ENCODE data around the gene ACE.

ACE gene

GRCh38 chr17:63474586-63475460 is 2.0 kb upstream of the ACE start:
- Histone ChIP-seq H3K4me1 (peaks cover 15% of the 10 kb centered on the region), H3K4me3 (no peak overlapping the region), H3K36me3 (replicated peaks) (no peaks in the 10 kb centered on the region), H3K9me3 (no peaks in the 10 kb centered on the region), H3K27me3 (ENCODE audit: low read depth) (no peaks in the 10 kb centered on the region)
- in situ Hi-C loops (cut with MboI; ENCODE audit: low sequenced_read_pairs), result loop anchor here (5.0 kb wide), 1 partner anchor 53 kb away; no protein-coding TSS in a partner anchor
- no peak for DNase-seq (ENCODE audit: low spot score in 2 of 2)

DNA sequence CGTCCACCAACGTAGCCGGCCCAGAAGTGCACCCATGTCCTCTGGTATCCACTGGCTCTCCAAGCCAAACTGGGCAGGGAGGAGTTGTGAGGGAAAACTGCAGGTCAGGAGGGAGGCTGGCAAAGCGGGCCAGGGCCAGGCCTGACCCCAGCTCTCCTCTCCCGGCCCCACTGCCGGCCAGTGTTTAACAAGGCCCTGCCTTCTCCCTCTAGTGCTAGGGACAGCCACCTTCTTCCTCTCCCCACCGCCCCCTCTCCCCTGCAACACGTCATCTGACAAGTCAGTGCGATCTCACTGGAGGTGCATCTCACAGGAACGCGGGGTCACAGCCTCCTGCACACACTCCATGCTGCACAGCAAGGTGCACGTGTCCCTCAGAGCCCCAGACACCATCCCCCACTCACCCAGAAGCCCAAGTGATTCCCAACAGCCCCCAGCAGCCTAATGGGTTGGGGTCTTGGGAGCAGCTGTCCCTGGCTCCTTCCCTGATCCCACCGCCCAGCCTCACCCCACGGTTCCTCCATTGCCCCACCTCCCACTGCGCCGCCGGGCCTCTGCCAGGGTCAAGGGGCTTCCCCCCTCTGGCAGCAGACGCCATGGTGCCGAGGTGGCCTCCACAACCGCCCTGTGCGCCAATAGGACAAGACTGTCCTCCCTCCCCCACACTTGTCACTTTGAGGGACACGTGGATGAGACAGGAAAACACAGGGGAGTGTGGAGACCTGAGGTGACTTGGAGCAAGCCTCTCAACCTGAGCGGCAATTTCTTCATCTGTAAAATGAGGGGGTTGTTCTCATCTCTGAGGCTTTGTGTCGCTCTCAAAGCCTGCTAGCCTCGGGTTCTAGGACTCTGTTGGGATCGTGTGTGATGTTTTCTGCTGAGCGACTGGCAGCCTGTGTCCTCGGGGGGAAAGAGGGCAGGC is 1.1 kb upstream of the ACE start:
- Histone ChIP-seq H3K9me3 (no peaks in the 10 kb centered on the region), H3K36me3 (replicated peaks) (no peaks in the 10 kb centered on the region), H3K4me3 (peak overlapping the region; percentile 32), H3K4me1 (peaks cover 15% of the 10 kb centered on the region), H3K27me3 (ENCODE audit: low read depth) (no peaks in the 10 kb centered on the region)
- in situ Hi-C loops (cut with MboI; ENCODE audit: low sequenced_read_pairs), result loop anchor here (5.0 kb wide), 1 partner anchor 53 kb away; no protein-coding TSS in a partner anchor
- DNase-seq (ENCODE audit: low spot score in 2 of 2), result no peak

GRCh38 chr17:63476459-63476853 is 405 bp upstream of the ACE start:
- in situ Hi-C loops (cut with MboI; ENCODE audit: low sequenced_read_pairs), result loop anchor here (5.0 kb wide), 1 partner anchor 54 kb away; no protein-coding TSS in a partner anchor
- Histone ChIP-seq H3K4me3 (peak overlapping the region; percentile 32), H3K36me3 (replicated peaks) (no peaks in the 10 kb centered on the region), H3K4me1 (peaks cover 15% of the 10 kb centered on the region), H3K27me3 (ENCODE audit: low read depth) (no peaks in the 10 kb centered on the region), H3K9me3 (no peaks in the 10 kb centered on the region)
- DNase-seq (ENCODE audit: low spot score in 2 of 2), result peak; percentile 8 to 69

DNA sequence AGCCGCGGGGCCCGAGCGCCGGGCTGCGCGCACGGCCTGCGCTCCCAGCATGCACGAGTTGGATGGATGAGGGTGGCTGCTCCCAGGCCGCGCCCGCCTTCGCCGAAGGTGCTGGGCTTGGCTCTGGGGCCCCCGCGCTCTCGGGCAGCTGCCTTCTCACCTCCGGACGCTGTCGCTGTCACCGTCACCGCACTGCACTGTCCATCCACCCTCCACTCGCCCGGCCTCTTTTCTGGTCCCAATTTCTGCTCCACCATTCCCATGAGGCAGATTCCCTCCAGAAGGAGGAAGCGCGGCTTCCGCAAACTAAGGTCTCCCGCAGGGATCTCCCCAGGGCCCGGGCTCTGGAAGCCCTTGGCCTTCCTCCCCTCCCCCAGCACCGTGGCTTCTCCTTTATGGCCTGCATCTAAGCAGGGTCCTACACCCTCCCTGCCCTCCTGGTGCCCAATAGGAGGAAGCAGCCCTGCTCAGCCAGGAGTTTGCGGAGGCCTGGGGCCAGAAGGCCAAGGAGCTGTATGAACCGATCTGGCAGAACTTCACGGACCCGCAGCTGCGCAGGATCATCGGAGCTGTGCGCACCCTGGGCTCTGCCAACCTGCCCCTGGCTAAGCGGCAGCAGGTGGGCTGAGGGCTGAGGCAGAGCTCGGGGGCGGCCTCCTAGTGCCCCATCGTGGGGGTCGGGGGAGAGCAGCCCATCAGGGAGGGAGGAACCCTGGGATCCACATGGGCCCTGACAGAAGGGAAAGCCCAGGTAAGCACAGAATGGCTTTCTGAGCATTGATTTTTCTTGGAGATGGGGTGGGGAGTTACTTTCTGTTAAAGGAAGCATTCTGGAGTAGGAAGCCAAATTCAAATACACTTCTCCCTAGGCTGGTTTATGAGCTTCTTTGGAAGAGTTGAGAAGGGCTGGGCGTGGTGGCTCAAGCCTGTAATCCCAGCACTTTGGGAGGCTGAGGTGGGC is 899 bp downstream of the ACE start:
- no peaks in the 10 kb centered on the region for H3K27me3 ChIP-seq (ENCODE audit: low read depth)
- DNase-seq (ENCODE audit: low spot score in 2 of 2), result no peak
- no peaks in the 10 kb centered on the region for H3K36me3 ChIP-seq (replicated peaks)
- H3K4me1 ChIP-seq, result peaks cover 15% of the 10 kb centered on the region
- in situ Hi-C loops (cut with MboI; ENCODE audit: low sequenced_read_pairs), result loop anchor here (5.0 kb wide), 1 partner anchor 55 kb away; no protein-coding TSS in a partner anchor
- H3K4me3 ChIP-seq, result peak overlapping the region; percentile 32
- H3K9me3 ChIP-seq, result no peaks in the 10 kb centered on the region

- Histone ChIP-seq H3K4me1 (peaks cover 15% of the 10 kb centered on the region), H3K27me3 (ENCODE audit: low read depth) (no peaks in the 10 kb centered on the region), H3K9me3 (no peaks in the 10 kb centered on the region), H3K36me3 (replicated peaks) (no peaks in the 10 kb centered on the region), H3K4me3 (no peak overlapping the region)
- in situ Hi-C loops (cut with MboI; ENCODE audit: low sequenced_read_pairs), result loop anchor here (5.0 kb wide), 1 partner anchor 57 kb away; no protein-coding TSS in a partner anchor
- peak; percentile 84 to 92 for DNase-seq (ENCODE audit: low spot score in 2 of 2)
These were observed 2.1 kb downstream of the ACE start for GRCh38 chr17:63478814-63479494.

GRCh38 chr17:63479495-63480184 is 2.8 kb downstream of the ACE start:
- H3K9me3 ChIP-seq, result no peaks in the 10 kb centered on the region
- H3K4me1 ChIP-seq, result peaks cover 15% of the 10 kb centered on the region
- no peak overlapping the region for H3K4me3 ChIP-seq
- H3K36me3 ChIP-seq (replicated peaks), result no peaks in the 10 kb centered on the region
- H3K27me3 ChIP-seq (ENCODE audit: low read depth), result no peaks in the 10 kb centered on the region
- in situ Hi-C loops (cut with MboI; ENCODE audit: low sequenced_read_pairs), result loop anchor here (5.0 kb wide), 1 partner anchor 57 kb away; no protein-coding TSS in a partner anchor
- DNase-seq (ENCODE audit: low spot score in 2 of 2), result no peak

GRCh38 chr17:63480192-63480784 is 3.4 kb downstream of the ACE start:
- in situ Hi-C loops (cut with MboI; ENCODE audit: low sequenced_read_pairs), result no loop called here
- Histone ChIP-seq H3K27me3 (ENCODE audit: low read depth) (no peaks in the 10 kb centered on the region), H3K9me3 (no peaks in the 10 kb centered on the region), H3K4me1 (peaks cover 15% of the 10 kb centered on the region), H3K36me3 (replicated peaks) (no peaks in the 10 kb centered on the region), H3K4me3 (no peak overlapping the region)
- DNase-seq (ENCODE audit: low spot score in 2 of 2), result no peak

GRCh38 chr17:63480826-63481487 is 4.1 kb downstream of the ACE start:
- no peaks in the 10 kb centered on the region for H3K36me3 ChIP-seq (replicated peaks)
- peaks cover 15% of the 10 kb centered on the region for H3K4me1 ChIP-seq
- no peak for DNase-seq (ENCODE audit: low spot score in 2 of 2)
- H3K27me3 ChIP-seq (ENCODE audit: low read depth), result no peaks in the 10 kb centered on the region
- in situ Hi-C loops (cut with MboI; ENCODE audit: low sequenced_read_pairs), result no loop called here
- no peak overlapping the region for H3K4me3 ChIP-seq
- H3K9me3 ChIP-seq, result no peaks in the 10 kb centered on the region

DNA sequence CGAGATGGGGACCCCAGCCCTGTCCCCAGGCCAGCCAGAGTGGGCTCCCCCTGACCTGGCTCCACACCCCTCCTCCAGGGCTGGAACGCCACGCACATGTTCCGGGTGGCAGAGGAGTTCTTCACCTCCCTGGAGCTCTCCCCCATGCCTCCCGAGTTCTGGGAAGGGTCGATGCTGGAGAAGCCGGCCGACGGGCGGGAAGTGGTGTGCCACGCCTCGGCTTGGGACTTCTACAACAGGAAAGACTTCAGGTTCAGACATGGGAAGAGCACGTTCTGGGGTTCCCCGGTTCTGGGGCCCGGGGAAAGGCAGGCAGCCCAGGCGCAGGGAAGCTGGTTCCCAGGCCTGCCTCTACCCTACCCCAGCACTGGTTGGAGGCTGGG is 4.6 kb downstream of the ACE start:
- in situ Hi-C loops (cut with MboI; ENCODE audit: low sequenced_read_pairs), result no loop called here
- no peaks in the 10 kb centered on the region for H3K9me3 ChIP-seq
- no peaks in the 10 kb centered on the region for H3K36me3 ChIP-seq (replicated peaks)
- H3K27me3 ChIP-seq (ENCODE audit: low read depth), result no peaks in the 10 kb centered on the region
- no peak overlapping the region for H3K4me3 ChIP-seq
- no peak for DNase-seq (ENCODE audit: low spot score in 2 of 2)
- peaks cover 12% of the 10 kb centered on the region for H3K4me1 ChIP-seq

- no peaks in the 10 kb centered on the region for H3K36me3 ChIP-seq (replicated peaks)
- H3K4me3 ChIP-seq, result no peak overlapping the region
- DNase-seq (ENCODE audit: low spot score in 2 of 2), result no peak
- peaks cover 11% of the 10 kb centered on the region for H3K4me1 ChIP-seq
- no peaks in the 10 kb centered on the region for H3K27me3 ChIP-seq (ENCODE audit: low read depth)
- no peaks in the 10 kb centered on the region for H3K9me3 ChIP-seq
- in situ Hi-C loops (cut with MboI; ENCODE audit: low sequenced_read_pairs), result no loop called here
These were observed 5.6 kb downstream of the ACE start for GRCh38 chr17:63482509-63482908.

GRCh38 chr17:63483038-63483437 is 6.2 kb downstream of the ACE start:
- H3K27me3 ChIP-seq (ENCODE audit: low read depth), result no peaks in the 10 kb centered on the region
- no peaks in the 10 kb centered on the region for H3K36me3 ChIP-seq (replicated peaks)
- in situ Hi-C loops (cut with MboI; ENCODE audit: low sequenced_read_pairs), result no loop called here
- H3K4me1 ChIP-seq, result peaks cover 5% of the 10 kb centered on the region
- no peaks in the 10 kb centered on the region for H3K9me3 ChIP-seq
- no peak overlapping the region for H3K4me3 ChIP-seq
- DNase-seq (ENCODE audit: low spot score in 2 of 2), result no peak
